HG03280 (cell line): ENCODE results near the gene DPF1.

Experiments
- ATAC-seq: cut with Tn5 transposase; IDR thresholded peaks from one replicate; pipeline ENCODE4 v1.9.1; 2021; ENCODE audit warnings: mild to moderate bottlenecking, moderate library complexity; ENCODE audit not compliant: unreplicated experiment

DPF1 gene

DNA sequence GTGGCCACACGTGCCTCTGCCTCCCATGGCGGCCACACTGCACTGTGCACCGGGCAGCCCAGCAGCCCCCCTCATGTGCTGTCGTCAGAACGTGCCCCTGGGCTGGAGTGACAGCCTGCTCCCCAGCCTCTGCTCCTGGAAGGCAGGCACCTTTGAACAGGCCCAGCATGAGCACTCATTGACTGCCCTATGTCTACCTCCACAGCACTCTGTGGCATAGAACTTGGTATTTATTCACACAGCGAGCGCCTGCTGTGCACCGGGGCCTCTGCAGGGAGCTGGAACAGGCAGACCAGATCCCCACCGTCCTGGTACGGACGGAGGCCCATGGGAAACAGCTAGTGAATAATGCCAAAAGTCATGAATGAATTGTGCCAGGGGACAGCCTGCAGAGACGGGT is 53.7 kb downstream of the DPF1 start:
- no peak for ATAC-seq

DNA sequence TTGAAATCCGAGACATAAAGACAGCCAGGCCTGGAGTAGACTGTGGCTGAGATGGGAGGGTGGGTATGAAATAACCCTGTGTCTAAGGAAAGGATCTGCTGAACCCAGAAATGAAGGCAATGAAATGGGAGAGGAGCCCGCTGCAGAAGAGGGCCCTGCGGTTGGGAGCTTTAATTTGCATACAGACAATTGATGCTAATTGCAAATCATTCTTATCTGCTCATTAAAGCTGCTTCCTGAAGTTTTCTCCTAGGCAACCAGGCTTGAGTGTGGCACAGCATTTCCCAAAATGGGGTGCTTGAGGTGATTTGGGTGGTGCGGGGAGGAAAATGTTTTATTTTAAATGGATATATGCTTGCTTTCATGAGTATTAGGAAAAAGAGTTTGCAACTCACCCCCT is 55.4 kb downstream of the DPF1 start:
- ATAC-seq: no peak

DNA sequence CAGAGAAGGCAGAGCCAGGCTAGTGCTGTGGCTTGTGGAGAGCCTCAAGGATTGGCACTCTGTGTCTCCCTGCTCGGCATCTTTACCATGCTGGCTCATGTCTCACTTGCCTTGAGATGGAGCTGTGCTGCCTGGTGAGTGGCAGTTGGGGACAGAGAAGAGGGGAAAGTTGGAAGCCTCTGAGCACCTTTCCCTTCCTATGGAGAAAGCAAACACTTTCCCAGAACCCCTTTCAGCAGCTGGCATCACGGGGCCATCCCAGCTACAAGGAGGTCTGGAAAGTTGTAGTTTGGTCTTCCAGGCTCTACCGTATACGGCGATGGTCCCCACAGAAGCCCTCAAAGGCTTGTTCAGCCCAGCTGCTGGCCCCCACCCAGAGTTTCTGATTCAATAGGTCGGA is 58.7 kb downstream of the DPF1 start:
- ATAC-seq: no peak

DNA sequence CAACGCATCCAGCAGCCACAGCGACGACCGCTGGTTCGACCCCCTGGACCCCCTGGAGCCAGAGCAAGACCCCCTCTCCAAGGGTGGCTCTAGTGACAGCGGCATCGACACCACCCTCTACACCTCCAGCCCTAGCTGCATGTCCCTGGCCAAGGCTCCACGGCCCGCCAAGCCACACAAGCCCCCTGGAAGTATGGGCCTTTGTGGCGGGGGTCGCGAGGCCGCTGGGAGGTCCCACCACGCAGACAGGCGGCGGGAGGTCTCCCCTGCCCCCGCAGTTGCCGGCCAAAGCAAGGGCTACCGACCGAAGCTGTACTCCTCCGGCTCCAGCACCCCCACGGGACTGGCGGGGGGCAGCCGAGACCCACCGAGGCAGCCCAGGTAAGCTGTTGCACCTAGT is 59.5 kb downstream of the DPF1 start:
- ATAC-seq: no peak

DNA sequence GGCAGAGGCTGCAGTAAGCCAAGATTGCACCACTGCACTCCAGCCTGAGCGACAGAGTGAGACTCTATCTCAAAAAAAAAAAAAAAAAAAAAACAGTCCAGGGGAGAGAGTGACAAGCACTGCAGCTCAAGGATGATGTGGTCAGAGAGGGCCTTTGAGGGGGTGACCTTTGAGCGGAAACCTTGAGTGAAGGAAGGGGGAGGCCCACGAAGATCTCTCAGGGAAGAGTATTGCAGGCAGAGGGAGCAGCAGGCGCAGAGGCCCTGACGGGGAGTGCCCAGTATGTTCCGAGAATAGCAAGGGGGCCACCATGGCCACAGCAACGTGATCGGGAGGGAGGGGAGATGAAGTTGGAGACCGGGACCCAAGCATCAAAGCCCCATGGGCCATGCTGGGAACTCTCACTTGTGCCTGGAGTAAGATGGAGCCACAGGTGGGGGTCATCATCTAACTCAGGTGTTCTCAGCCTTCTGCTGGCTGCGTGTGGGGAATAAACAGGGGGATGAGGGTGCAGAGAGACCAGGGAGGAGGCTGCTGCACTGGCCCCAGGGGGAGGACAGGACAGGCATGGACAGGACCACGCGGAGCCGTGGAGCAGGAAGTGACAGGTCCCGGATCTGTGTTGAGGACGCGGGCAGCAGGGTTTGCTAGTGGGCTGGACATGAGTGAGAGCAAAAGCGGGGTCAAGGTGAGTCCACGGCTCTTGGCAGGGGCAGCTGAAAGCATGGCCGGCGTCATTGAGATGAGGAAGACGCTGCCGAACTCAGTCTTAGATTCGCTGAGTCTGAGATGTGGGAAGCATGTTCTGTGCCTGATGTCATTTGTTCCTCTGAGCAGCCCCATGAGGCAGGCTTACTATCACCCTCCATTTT is 60.4 kb downstream of the DPF1 start:
- ATAC-seq: no peak

DNA sequence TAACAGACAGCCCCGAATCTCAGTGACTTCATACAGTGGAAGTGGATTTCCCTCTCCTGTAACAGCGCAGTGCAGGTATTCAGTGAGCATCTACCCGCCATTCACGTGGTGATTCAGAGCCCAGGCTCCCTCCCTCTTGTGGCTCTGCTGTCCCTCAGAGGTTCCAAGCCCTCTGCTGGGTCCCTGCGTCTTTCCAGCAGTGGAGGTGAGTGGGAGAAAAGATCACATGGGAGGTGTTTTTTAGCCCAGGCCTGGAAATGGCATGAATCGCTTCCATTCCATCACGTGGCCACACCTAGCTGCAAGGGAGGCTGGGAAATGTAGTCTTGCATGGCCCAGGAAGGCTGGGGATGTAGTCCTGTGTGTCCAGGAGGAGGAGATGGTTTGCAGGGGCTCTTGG is 61.4 kb downstream of the DPF1 start:
- ATAC-seq: no peak

DNA sequence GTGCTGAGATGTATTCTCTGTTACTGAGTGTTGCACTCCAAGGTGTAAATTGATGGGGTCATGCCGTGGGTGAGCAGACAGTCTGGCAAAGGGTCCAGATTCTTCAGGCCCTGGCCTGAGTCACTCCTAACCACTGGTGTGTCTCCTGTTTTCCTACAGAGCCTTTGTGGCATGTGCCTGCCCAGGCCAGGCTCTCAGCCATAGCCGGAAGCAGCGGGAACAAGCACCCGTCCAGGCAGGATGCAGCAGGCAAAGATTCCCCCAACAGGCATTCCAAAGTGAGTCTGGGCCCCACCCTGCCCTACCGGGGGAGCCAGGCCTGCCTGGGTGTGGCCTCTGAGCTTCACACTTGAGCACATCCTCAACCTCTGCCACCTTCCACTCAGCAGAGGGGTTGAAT is 61.9 kb downstream of the DPF1 start:
- ATAC-seq: no peak
